ENCODE measurements around the gene DIP2C. TPM values are rescaled to one million over a fixed set of nuclear protein-coding genes. Genes with fewer than 3 reads are reported as not detected.
"Not testable (repeated sequence)": the region's sequence is repeated elsewhere in the genome, so short reads cannot be mapped to it uniquely, and the experiment has no call there.

DIP2C gene
- total RNA-seq, 2 donors from 2014 or later, result 21.1 to 23.8 TPM

- DNase-seq (ENCODE audit: low spot score), result no peak
- H3K27ac ChIP-seq, result no peak overlapping the region
- H3K27me3 ChIP-seq, result no peaks in the 10 kb centered on the region
- H3K9me3 ChIP-seq, result no peaks in the 10 kb centered on the region
- H3K4me1 ChIP-seq, result peaks cover 0 to 19% of the 10 kb centered on the region in 2 donors
- no peaks in the 10 kb centered on the region for H3K36me3 ChIP-seq
- TF ChIP-seq CTCF (IDR thresholded peaks at IDR 0.05), result no peak
- H3K4me3 ChIP-seq, result no peak overlapping the region
Measured at GRCh38 chr10:451856-452255, 237.6 kb downstream of the DIP2C start.

- no peaks in the 10 kb centered on the region for H3K27me3 ChIP-seq
- H3K36me3 ChIP-seq, result no peaks in the 10 kb centered on the region
- peaks cover 0 to 19% of the 10 kb centered on the region in 2 donors for H3K4me1 ChIP-seq
- DNase-seq (ENCODE audit: low spot score), result no peak
- no peak overlapping the region for H3K27ac ChIP-seq
- H3K9me3 ChIP-seq, result no peaks in the 10 kb centered on the region
- no peak for TF ChIP-seq CTCF (IDR thresholded peaks at IDR 0.05)
- H3K4me3 ChIP-seq, result no peak overlapping the region
Measured at GRCh38 chr10:451021-451471, 238.4 kb downstream of the DIP2C start.

GRCh38 chr10:450463-450862, 239.0 kb downstream of the DIP2C start:
- no peak for TF ChIP-seq CTCF (IDR thresholded peaks at IDR 0.05)
- H3K4me1 ChIP-seq, result peaks cover 0 to 19% of the 10 kb centered on the region in 2 donors
- DNase-seq (ENCODE audit: low spot score), result no peak
- no peaks in the 10 kb centered on the region for H3K27me3 ChIP-seq
- H3K9me3 ChIP-seq, result no peaks in the 10 kb centered on the region
- H3K4me3 ChIP-seq, result no peak overlapping the region
- no peak overlapping the region for H3K27ac ChIP-seq
- H3K36me3 ChIP-seq, result no peaks in the 10 kb centered on the region

GRCh38 chr10:449331-449730, 240.1 kb downstream of the DIP2C start:
- not testable (repeated sequence) for H3K4me3 ChIP-seq

GRCh38 chr10:443459-443858, 246.0 kb downstream of the DIP2C start:
- H3K9me3 ChIP-seq, result no peaks in the 10 kb centered on the region
- TF ChIP-seq CTCF (IDR thresholded peaks at IDR 0.05), result no peak
- H3K4me3 ChIP-seq, result no peak overlapping the region
- H3K27ac ChIP-seq, result no peak overlapping the region
- DNase-seq (ENCODE audit: low spot score), result no peak
- no peaks in the 10 kb centered on the region for H3K4me1 ChIP-seq
- no peaks in the 10 kb centered on the region for H3K27me3 ChIP-seq
- H3K36me3 ChIP-seq, result peaks cover 21% of the 10 kb centered on the region

More at GRCh38 chr10:449331-449730, 240.1 kb downstream of the DIP2C start:
- not testable (repeated sequence) for H3K9me3 ChIP-seq; DNase-seq (ENCODE audit: low spot score); H3K27ac ChIP-seq; H3K36me3 ChIP-seq; H3K27me3 ChIP-seq
- H3K4me1 ChIP-seq, result peaks cover 0 to 14% of the 10 kb centered on the region in 2 donors

- Histone ChIP-seq H3K4me1 (no peaks in the 10 kb centered on the region), H3K27ac (no peak overlapping the region), H3K4me3 (no peak overlapping the region), H3K36me3 (peaks cover 21% of the 10 kb centered on the region), H3K27me3 (no peaks in the 10 kb centered on the region), H3K9me3 (no peaks in the 10 kb centered on the region)
- TF ChIP-seq CTCF (IDR thresholded peaks at IDR 0.05), result no peak
- no peak for DNase-seq (ENCODE audit: low spot score)
Measured at GRCh38 chr10:442209-442608, 247.3 kb downstream of the DIP2C start.
